GM21381 (cell line): ENCODE data around the gene POLRMT.
A peak's percentile ranks its signal among the peaks of the same experiment; 100 is the strongest.

Source experiments
- ATAC-seq: cut with Tn5 transposase; IDR thresholded peaks from one replicate; pipeline ENCODE4 v1.9.1; 2021; ENCODE audit warnings: mild to moderate bottlenecking, moderate library complexity; ENCODE audit not compliant: unreplicated experiment

POLRMT gene

GRCh38 chr19:663682-664117, 30.4 kb upstream of the POLRMT start:
- ATAC-seq, result no peak

- ATAC-seq, result peak; percentile 61
Observed at GRCh38 chr19:662962-663681, 29.8 kb upstream of the POLRMT start, which contains the start of gene RNF126. RNF126 (minus strand) TSS chr19:663214; CDS start chr19:663121, 93 bp downstream.

- peak; percentile 3 for ATAC-seq
Observed at GRCh38 chr19:662207-662961, 29.0 kb upstream of the POLRMT start.

GRCh38 chr19:661427-662196, 28.3 kb upstream of the POLRMT start:
- no peak for ATAC-seq

GRCh38 chr19:660793-661426, 27.6 kb upstream of the POLRMT start:
- no peak for ATAC-seq

- ATAC-seq, result no peak
Observed at GRCh38 chr19:658916-659839, 25.8 kb upstream of the POLRMT start.

- no peak for ATAC-seq
Observed at GRCh38 chr19:658059-658839, 24.9 kb upstream of the POLRMT start.

GRCh38 chr19:657611-658010, 24.3 kb upstream of the POLRMT start:
- no peak for ATAC-seq

GRCh38 chr19:656751-657559, 23.6 kb upstream of the POLRMT start:
- no peak for ATAC-seq

GRCh38 chr19:655691-656090, 22.4 kb upstream of the POLRMT start:
- no peak for ATAC-seq

- ATAC-seq, result no peak
Observed at GRCh38 chr19:653425-653824, 20.1 kb upstream of the POLRMT start.

GRCh38 chr19:652467-653389, 19.4 kb upstream of the POLRMT start:
- no peak for ATAC-seq

GRCh38 chr19:651991-652390, 18.7 kb upstream of the POLRMT start:
- ATAC-seq, result no peak

GRCh38 chr19:651114-651818, 17.9 kb upstream of the POLRMT start:
- ATAC-seq, result no peak

GRCh38 chr19:650121-650520, 16.8 kb upstream of the POLRMT start:
- no peak for ATAC-seq

GRCh38 chr19:648904-649801, 15.8 kb upstream of the POLRMT start:
- no peak for ATAC-seq
